Activated effector memory CD4-positive, alpha-beta T cell treated with anti-CD3 and anti-CD28 coated beads, Interleukin-2, amount 50 U/mL, for 16 hours (primary cell): ENCODE measurements around the gene MYLK4.
"Not testable (repeated sequence)": the region's sequence is repeated elsewhere in the genome, so short reads cannot be mapped to it uniquely, and the experiment has no call there.

Source experiments
- DNase-seq: peaks from one replicate; pipeline ENCODE4 v3.0.0-alpha.2; 2020

MYLK4 gene

GRCh38 chr6:2777249-2777648 is 26.5 kb upstream of the MYLK4 start:
- DNase-seq, result no peak

GRCh38 chr6:2775003-2775402 is 24.3 kb upstream of the MYLK4 start:
- DNase-seq, result no peak

- no peak for DNase-seq
Observed at GRCh38 chr6:2773449-2773848, 22.7 kb upstream of the MYLK4 start.

GRCh38 chr6:2772840-2773239 is 22.1 kb upstream of the MYLK4 start:
- no peak for DNase-seq

GRCh38 chr6:2771079-2771478 is 20.4 kb upstream of the MYLK4 start:
- no peak for DNase-seq

GRCh38 chr6:2770171-2770570 is 19.4 kb upstream of the MYLK4 start:
- no peak for DNase-seq

GRCh38 chr6:2768696-2769095 is 18.0 kb upstream of the MYLK4 start:
- DNase-seq, result no peak

- no peak for DNase-seq
Observed at GRCh38 chr6:2767657-2768524, 17.2 kb upstream of the MYLK4 start.

- DNase-seq, result no peak
Observed at GRCh38 chr6:2766767-2767656, 16.3 kb upstream of the MYLK4 start.

GRCh38 chr6:2765896-2766766 is 15.4 kb upstream of the MYLK4 start:
- DNase-seq, result peak; percentile 82

GRCh38 chr6:2765166-2765895 is 14.6 kb upstream of the MYLK4 start, which contains the start of gene WRNIP1:
Gene WRNIP1, plus strand, starts transcription at chr6:2765393. Its CDS starts 230 bp downstream, at chr6:2765623.
- DNase-seq, result peak; percentile 99

GRCh38 chr6:2764610-2765165 is 14.0 kb upstream of the MYLK4 start:
- DNase-seq, result peak; percentile 86

GRCh38 chr6:2763876-2764540 is 13.3 kb upstream of the MYLK4 start:
- DNase-seq, result no peak

GRCh38 chr6:2763345-2763841 is 12.7 kb upstream of the MYLK4 start:
- DNase-seq, result no peak

GRCh38 chr6:2762868-2763267 is 12.1 kb upstream of the MYLK4 start:
- not testable (repeated sequence) for DNase-seq

- no peak for DNase-seq
Observed at GRCh38 chr6:2760882-2761842, 10.4 kb upstream of the MYLK4 start.

- DNase-seq, result no peak
Observed at GRCh38 chr6:2758980-2759379, 8.3 kb upstream of the MYLK4 start.

GRCh38 chr6:2756687-2757224 is 6.0 kb upstream of the MYLK4 start:
- DNase-seq, result no peak

- no peak for DNase-seq
Observed at GRCh38 chr6:2756241-2756640, 5.5 kb upstream of the MYLK4 start.
